Inferior parietal cortex (tissue), 1 donor: ENCODE results near the gene SOHLH2.

Experiments
- DNase-seq: peaks from one replicate; pipeline ENCODE4 v3.0.0-alpha.2; 2016; ENCODE audit errors: extremely low spot score

The SOHLH2 gene

GRCh38 chr13:36131222-36131930, 83.0 kb downstream of the SOHLH2 start, which contains the start of gene DCLK1:
Gene DCLK1 (minus strand): TSS chr13:36131382.
- DNase-seq = no peak

- no peak for DNase-seq
Observed at GRCh38 chr13:36130552-36131221, 83.7 kb downstream of the SOHLH2 start.

- DNase-seq = no peak
Observed at GRCh38 chr13:36130193-36130551, 84.2 kb downstream of the SOHLH2 start.

- no peak for DNase-seq
Observed at GRCh38 chr13:36129539-36129938, 84.8 kb downstream of the SOHLH2 start.

- no peak for DNase-seq
Observed at GRCh38 chr13:36126491-36126890, 87.9 kb downstream of the SOHLH2 start.

- DNase-seq = no peak
Observed at GRCh38 chr13:36125841-36126240, 88.5 kb downstream of the SOHLH2 start.

- no peak for DNase-seq
Observed at GRCh38 chr13:36124236-36124822, 90.0 kb downstream of the SOHLH2 start.
